GM13976 (cell line): ENCODE data around the gene IL1RAPL2.
"Not testable (repeated sequence)": the region's sequence is repeated elsewhere in the genome, so short reads cannot be mapped to it uniquely, and the experiment has no call there.

Experiments used
- DNase-seq: peaks from one replicate; pipeline ENCODE4 v3.0.0; 2012; ENCODE audit warnings: low spot score
- in situ Hi-C: fragments of 300-500 bp; cut with MboI; formaldehyde crosslinking; loops from one replicate; pipeline ENCODE4 v1.12.0; 2022; ENCODE audit warnings: low sequenced_read_pairs, mixed read lengths, inconsistent platforms; ENCODE audit not compliant: unreplicated experiment
- TF ChIP-seq, protein P1 (sequence below): IDR thresholded peaks from 2 replicates; pipeline ENCODE4 v1.5.1; 2012; ENCODE audit warnings: borderline replicate concordance, mild to moderate bottlenecking; ENCODE audit not compliant: insufficient read depth; ENCODE audit errors: extremely low read depth, missing control alignments, control extremely low read depth

Gene IL1RAPL2

DNA sequence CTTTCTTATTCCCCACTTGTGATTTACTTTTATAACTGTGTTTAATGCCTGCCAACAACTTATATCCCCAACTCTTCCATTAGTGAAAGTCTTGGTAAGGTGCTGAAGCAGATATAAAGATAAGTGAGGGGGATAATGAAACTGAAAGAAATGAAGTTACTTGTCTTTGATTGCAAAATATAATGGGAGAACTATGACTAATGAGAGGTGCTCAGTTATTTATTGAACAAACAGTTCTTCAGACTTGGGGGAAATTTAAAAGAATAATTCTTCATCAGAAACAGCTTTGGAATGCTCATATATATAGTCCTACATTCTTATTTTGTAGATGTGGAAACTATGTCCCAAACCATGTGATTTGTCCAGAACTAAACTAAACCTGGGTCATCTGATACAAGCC lies 441.0 kb downstream of the IL1RAPL2 start:
- DNase-seq, result no peak
- TF ChIP-seq, protein P1, sequence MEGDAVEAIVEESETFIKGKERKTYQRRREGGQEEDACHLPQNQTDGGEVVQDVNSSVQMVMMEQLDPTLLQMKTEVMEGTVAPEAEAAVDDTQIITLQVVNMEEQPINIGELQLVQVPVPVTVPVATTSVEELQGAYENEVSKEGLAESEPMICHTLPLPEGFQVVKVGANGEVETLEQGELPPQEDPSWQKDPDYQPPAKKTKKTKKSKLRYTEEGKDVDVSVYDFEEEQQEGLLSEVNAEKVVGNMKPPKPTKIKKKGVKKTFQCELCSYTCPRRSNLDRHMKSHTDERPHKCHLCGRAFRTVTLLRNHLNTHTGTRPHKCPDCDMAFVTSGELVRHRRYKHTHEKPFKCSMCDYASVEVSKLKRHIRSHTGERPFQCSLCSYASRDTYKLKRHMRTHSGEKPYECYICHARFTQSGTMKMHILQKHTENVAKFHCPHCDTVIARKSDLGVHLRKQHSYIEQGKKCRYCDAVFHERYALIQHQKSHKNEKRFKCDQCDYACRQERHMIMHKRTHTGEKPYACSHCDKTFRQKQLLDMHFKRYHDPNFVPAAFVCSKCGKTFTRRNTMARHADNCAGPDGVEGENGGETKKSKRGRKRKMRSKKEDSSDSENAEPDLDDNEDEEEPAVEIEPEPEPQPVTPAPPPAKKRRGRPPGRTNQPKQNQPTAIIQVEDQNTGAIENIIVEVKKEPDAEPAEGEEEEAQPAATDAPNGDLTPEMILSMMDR, result no peak
- in situ Hi-C loops, result no loop called here

DNA sequence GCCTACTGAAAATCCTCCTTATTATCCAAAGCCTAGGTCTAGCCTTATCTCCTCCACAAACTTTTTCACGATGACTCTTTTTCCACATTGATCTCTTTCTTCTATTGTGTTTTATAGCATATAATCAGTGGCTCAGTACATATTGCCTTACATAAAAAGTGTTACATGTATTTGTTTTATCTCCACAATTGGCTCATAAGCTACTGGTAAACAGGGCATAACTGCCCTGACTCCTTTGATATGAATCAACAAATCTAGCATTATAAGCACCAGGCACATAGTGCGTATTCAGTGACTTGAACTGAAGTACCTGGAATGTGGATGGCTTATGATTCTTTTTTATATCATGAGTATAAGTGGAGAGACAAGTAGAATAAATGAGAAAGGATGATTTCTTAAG lies 447.7 kb downstream of the IL1RAPL2 start:
- in situ Hi-C loops, result no loop called here
- TF ChIP-seq, protein P1, result no peak
- DNase-seq, result no peak

DNA sequence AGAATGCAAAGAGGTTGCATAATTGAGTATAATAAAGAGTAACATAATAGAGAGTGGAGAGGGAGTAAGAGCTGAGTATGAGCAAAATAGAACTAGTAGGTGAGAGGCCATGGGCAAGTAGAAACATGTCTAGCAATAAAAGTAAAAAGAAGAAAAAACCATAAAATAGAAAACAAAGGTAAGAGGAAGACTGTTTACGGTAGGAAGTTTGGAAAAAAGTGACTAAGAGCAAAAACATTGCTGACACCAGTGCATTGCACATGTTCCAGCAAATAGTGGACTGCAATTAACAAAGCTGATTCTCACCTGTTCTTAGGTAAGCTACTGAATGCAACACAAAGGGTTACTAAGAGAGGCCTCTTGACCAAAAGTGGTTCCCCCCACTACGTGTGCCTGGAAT lies 451.6 kb downstream of the IL1RAPL2 start:
- TF ChIP-seq, protein P1, result no peak
- in situ Hi-C loops, result no loop called here
- DNase-seq, result no peak

GRCh38 chrX:105018865-105019264 lies 452.9 kb downstream of the IL1RAPL2 start:
- TF ChIP-seq, protein P1, result no peak
- in situ Hi-C loops, result no loop called here
- DNase-seq, result no peak

DNA sequence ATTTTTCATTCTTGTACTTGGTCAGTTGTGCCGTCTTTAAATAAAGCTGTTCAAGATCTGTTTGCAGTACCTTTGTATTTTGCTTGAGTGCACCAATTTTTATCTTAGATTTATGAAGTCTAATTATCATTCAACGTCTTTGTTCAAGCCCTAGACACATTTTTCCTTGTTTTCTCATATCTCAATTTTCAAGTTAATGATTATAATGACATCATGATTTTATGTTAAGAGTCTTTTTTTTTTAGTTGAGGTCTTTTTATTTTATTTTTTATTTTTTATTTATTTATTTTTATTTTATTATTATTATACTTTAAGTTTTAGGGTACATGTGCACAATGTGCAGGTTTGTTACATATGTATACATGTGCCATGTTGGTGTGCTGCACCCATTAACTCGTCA lies 463.0 kb downstream of the IL1RAPL2 start:
- DNase-seq, in situ Hi-C loops: not testable (repeated sequence)

DNA sequence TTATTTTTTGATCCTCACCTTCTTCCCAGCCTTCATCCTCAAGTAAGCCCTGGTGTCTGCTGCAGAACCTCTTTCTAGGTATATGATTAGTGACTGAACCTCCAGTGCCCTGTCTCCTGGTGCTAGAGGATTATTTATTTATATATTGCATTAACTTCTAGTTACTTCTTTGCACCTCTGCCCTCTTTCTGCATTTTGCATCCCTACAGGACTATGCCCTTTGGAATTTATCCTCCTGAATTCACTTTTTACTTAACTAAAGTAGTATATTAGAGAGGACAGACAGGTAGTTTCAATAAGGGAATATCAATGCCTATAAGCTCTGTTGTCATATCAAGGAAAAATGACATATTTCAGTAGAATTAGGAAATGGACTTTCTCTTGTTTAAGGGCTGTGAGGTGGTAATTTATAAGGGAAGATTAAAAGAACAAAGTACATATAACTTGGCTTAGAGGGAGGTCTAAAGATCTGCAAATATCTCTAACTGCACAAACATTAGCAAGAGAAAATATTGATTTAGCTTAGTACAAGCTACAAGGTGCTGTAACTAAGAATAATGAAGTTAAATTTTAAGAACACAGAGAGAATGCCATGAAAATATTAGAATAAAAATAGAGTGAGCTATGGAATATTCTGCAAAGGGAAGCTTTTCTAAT lies 472.8 kb downstream of the IL1RAPL2 start:
- in situ Hi-C loops, result no loop called here
- TF ChIP-seq, protein P1, result no peak
- DNase-seq, result no peak

DNA sequence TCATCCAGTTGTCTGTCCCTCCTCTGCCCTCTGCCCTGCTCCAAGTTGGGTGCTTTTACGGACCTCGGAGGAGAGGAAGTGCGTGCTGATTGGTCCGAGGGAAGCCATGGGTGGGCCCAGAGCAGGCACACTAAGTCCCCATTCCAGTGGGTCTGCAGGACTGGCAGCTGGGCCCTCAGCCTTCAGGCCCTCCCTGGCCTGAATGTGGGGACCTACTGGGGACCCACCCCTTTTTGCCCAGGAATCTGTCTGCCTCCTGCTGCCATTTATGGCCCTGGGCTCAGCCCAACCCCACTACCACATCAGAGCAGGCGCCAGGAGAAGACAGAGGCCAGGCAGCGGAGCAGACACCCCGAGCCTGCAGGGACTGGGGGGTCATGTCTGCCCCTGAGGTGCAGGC lies 484.9 kb downstream of the IL1RAPL2 start:
- in situ Hi-C loops, result no loop called here
- DNase-seq, result no peak
- TF ChIP-seq, protein P1, result no peak
